HepG2 (cell line): ENCODE data around the gene LRRC55. TPM values are rescaled to one million over a fixed set of nuclear protein-coding genes. Genes with fewer than 3 reads are reported as not detected.

Experiments
- ETV6 ChIP-seq: sonication (generic); formaldehyde crosslinking; conservative IDR thresholded peaks from 2 replicates; pipeline ENCODE4 v1.4.0; 2020; ENCODE audit warnings: missing genetic modification reagents
- FOXK2 ChIP-seq: fragments of 450-650 bp; IDR thresholded peaks from 2 replicates; pipeline ENCODE4 v1.6.1; 2016
- GATAD1 ChIP-seq: IDR thresholded peaks from 2 replicates; pipeline ENCODE4 v1.6.1; 2016; ENCODE audit warnings: missing genetic modification reagents, missing compliant biosample characterization
- TBX3 ChIP-seq: fragments of 450-650 bp; IDR thresholded peaks from 2 replicates; pipeline ENCODE4 v1.6.1; 2017; ENCODE audit warnings: antibody characterized with exemption, mild to moderate bottlenecking, inconsistent platforms, borderline replicate concordance
- ZNF572 ChIP-seq: sonication (generic); formaldehyde crosslinking; IDR thresholded peaks from 2 replicates; pipeline ENCODE4 v1.5.1; 2020; ENCODE audit warnings: mild to moderate bottlenecking, missing genetic modification reagents
- ZNF768 ChIP-seq: sonication (generic); formaldehyde crosslinking; IDR thresholded peaks from 2 replicates; pipeline ENCODE4 v1.4.0; 2020; ENCODE audit warnings: missing genetic modification reagents
- polyA plus RNA-seq, 8 experiments: library from polyadenylated mRNA; depleted of rRNA in 3 of 8; stranded (reverse) in 7 of 8; unstranded in 1 of 8; fragments of >200 nt; fragmentation: Illumina TruSeq in 4 of 8; extraction: Trizol in 4 of 8; gene quantifications; 2 replicates each; pipeline versions ENCODE4 v1.2.1 to v1.2.3, GENCODE V29; 2011 to 2016; ENCODE audit warnings: low read depth in 4 of 8, missing spikeins in 1 of 8, mixed read lengths in 1 of 8; ENCODE audit not compliant: insufficient read depth in 1 of 8
- total RNA-seq, 5 experiments: library from RNA; depleted of rRNA; stranded (reverse); fragments of >200 nt; fragmentation: Illumina TruSeq; extraction: Trizol; gene quantifications; 2 replicates each; pipeline ENCODE4 v1.2.3, GENCODE V29; 2016; ENCODE audit warnings: low read depth in 1 of 5
- TF ChIP-seq, protein P1 (sequence below): sonication (generic); formaldehyde crosslinking; IDR thresholded peaks from 2 replicates; pipeline ENCODE4 v1.4.0; 2020; ENCODE audit warnings: missing genetic modification reagents
- TF ChIP-seq, protein P2 (sequence below): IDR thresholded peaks from 2 replicates; pipeline ENCODE4 v1.6.1; 2016; ENCODE audit warnings: missing compliant biosample characterization, missing genetic modification reagents, borderline replicate concordance

Gene LRRC55
- total and polyA plus RNA-seq, 2 of the 13 experiments (the other 11 are each of a cell fraction or from before 2014, with no cell fraction given), result not detected

DNA sequence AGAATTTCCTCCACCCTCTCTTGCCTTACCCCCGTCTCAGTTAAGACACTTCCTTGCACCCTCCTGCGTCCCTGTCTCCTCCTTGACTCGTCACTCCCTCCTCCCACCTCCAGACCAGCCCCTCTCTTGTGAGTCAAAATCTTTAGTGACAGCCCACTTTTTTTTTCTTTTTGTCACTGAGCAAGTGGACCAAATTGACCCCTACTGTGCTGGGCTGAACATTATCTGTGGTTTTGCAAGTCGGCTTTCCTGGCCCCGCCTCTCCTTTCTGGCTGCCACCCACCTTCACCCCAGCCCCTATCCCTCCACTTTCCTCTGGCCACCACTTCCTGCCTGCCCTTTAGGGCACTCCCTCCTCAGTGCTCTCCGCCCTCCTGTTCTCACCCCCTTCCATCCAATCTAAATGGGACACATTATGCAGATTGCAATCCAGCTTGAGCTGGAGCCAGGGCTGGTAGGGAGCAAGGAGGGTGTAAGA lies 55.5 kb downstream of the LRRC55 start, which contains the start of gene APLNR (continued):
- TF ChIP-seq ETV6 (no peak), ZNF572 (no peak), TBX3 (no peak), FOXK2 (no peak), GATAD1 (CRISPR knock-in tag) (no peak), ZNF768 (CRISPR knock-in tag) (no peak)
- TF ChIP-seq, protein P1, sequence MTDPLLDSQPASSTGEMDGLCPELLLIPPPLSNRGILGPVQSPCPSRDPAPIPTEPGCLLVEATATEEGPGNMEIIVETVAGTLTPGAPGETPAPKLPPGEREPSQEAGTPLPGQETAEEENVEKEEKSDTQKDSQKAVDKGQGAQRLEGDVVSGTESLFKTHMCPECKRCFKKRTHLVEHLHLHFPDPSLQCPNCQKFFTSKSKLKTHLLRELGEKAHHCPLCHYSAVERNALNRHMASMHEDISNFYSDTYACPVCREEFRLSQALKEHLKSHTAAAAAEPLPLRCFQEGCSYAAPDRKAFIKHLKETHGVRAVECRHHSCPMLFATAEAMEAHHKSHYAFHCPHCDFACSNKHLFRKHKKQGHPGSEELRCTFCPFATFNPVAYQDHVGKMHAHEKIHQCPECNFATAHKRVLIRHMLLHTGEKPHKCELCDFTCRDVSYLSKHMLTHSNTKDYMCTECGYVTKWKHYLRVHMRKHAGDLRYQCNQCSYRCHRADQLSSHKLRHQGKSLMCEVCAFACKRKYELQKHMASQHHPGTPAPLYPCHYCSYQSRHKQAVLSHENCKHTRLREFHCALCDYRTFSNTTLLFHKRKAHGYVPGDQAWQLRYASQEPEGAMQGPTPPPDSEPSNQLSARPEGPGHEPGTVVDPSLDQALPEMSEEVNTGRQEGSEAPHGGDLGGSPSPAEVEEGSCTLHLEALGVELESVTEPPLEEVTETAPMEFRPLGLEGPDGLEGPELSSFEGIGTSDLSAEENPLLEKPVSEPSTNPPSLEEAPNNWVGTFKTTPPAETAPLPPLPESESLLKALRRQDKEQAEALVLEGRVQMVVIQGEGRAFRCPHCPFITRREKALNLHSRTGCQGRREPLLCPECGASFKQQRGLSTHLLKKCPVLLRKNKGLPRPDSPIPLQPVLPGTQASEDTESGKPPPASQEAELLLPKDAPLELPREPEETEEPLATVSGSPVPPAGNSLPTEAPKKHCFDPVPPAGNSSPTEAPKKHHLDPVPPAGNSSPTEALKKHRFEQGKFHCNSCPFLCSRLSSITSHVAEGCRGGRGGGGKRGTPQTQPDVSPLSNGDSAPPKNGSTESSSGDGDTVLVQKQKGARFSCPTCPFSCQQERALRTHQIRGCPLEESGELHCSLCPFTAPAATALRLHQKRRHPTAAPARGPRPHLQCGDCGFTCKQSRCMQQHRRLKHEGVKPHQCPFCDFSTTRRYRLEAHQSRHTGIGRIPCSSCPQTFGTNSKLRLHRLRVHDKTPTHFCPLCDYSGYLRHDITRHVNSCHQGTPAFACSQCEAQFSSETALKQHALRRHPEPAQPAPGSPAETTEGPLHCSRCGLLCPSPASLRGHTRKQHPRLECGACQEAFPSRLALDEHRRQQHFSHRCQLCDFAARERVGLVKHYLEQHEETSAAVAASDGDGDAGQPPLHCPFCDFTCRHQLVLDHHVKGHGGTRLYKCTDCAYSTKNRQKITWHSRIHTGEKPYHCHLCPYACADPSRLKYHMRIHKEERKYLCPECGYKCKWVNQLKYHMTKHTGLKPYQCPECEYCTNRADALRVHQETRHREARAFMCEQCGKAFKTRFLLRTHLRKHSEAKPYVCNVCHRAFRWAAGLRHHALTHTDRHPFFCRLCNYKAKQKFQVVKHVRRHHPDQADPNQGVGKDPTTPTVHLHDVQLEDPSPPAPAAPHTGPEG (CRISPR knock-in tag), result no peak
- TF ChIP-seq, protein P2, sequence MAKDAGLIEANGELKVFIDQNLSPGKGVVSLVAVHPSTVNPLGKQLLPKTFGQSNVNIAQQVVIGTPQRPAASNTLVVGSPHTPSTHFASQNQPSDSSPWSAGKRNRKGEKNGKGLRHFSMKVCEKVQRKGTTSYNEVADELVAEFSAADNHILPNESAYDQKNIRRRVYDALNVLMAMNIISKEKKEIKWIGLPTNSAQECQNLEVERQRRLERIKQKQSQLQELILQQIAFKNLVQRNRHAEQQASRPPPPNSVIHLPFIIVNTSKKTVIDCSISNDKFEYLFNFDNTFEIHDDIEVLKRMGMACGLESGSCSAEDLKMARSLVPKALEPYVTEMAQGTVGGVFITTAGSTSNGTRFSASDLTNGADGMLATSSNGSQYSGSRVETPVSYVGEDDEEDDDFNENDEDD (CRISPR knock-in tag), result no peak
